GM12873 (cell line): Measurements from ENCODE around the gene CHCHD6.

ENCODE experiments used
- TF ChIP-seq, protein P1 (sequence below): IDR thresholded peaks from 2 replicates; pipeline ENCODE4 v1.5.1; 2012; ENCODE audit warnings: low read depth, mild to moderate bottlenecking, moderate library complexity, low read length, control low read depth; ENCODE audit not compliant: insufficient read depth; ENCODE audit errors: missing control alignments

Gene CHCHD6

GRCh38 chr3:126714276-126714900 lies 10.3 kb downstream of the CHCHD6 start:
- TF ChIP-seq, protein P1, sequence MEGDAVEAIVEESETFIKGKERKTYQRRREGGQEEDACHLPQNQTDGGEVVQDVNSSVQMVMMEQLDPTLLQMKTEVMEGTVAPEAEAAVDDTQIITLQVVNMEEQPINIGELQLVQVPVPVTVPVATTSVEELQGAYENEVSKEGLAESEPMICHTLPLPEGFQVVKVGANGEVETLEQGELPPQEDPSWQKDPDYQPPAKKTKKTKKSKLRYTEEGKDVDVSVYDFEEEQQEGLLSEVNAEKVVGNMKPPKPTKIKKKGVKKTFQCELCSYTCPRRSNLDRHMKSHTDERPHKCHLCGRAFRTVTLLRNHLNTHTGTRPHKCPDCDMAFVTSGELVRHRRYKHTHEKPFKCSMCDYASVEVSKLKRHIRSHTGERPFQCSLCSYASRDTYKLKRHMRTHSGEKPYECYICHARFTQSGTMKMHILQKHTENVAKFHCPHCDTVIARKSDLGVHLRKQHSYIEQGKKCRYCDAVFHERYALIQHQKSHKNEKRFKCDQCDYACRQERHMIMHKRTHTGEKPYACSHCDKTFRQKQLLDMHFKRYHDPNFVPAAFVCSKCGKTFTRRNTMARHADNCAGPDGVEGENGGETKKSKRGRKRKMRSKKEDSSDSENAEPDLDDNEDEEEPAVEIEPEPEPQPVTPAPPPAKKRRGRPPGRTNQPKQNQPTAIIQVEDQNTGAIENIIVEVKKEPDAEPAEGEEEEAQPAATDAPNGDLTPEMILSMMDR = no peak

GRCh38 chr3:126714921-126715320 lies 10.9 kb downstream of the CHCHD6 start:
- TF ChIP-seq, protein P1 = no peak

DNA sequence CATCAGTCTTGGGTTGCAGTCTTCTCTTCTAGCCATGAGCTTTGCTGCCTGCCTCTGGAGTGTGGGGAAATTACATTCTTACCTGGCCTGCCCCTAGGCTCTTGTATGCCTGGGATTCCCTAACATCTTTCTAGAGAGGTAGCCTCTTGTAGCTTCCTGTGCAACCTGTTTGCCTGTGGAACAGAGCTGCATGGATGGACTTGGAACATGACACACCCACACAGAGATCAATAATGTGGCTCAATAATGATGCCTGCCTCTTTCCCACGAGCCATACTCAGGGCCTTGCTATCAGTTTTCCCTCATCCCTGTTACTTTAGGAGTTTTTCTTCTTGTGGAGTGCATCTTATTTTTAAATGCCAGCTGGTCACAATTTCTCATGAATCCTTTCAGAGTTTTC lies 11.4 kb downstream of the CHCHD6 start:
- TF ChIP-seq, protein P1 = no peak

DNA sequence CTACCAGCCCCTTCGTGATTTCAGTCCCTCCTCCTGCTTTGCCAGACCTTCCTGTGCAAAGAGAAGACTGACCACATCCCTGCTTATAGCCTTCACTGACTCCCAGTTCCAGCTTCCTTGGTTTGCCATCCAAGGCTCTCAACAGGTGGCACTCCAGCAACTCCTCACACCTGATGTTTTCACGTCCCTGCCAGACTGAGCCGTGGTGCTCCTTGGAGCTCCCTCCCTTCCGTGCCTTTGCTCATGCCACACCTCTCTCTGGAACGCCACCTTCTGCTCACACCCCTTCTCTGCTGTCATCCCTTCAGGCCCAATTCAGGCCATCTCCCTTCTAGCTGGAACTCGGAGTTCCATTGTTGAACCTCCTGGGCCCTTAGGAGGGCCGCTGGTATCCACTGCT lies 12.0 kb downstream of the CHCHD6 start:
- TF ChIP-seq, protein P1 = no peak

DNA sequence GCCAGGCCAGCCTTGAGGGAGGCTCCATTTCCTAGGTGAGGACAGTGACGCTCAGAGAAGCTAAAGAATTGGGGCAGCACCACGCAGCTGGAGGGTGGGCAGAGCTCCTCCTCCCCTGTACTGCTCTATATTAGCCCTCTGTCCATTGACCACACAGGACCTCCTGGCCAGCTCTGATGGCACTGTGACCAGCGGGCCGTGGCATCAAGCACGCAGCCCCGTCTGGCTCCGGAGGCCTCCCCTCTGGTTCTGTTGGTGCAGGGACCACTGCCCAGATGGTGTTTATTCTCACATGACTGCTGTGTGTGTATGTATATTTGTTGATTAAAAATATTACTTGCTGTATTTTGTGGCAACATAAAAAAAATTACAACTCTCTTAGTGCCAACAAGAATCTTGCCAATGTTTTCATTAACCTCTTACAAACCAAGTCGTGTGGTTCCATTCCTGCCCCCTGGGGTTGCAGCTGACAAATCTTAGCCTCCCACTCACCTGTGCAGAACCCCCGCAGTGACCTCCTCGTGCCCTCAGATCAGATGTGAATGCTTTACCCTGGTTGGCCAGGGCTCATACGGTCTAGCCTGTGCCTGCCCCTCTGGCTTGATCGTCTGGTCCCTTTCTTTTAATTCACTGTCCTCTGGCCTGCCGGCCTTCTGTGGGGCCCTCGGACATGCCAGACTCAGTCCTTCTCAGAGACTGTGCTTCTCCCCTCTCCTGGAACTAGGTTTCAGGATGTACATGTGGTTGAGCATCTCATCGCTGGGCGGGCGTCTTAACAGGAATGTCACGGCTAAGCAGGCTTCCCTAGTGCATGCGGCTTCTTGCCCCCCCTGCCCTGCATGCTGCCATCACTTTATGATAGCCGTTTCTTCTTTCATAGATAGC lies 14.8 kb downstream of the CHCHD6 start:
- TF ChIP-seq, protein P1 = no peak

- TF ChIP-seq, protein P1 = no peak
Measured at GRCh38 chr3:126720596-126720995, 16.6 kb downstream of the CHCHD6 start.

- TF ChIP-seq, protein P1 = no peak
Measured at GRCh38 chr3:126721246-126721645, 17.2 kb downstream of the CHCHD6 start.
